MCF 10A (cell line): ENCODE data around the gene SLC6A3. TPM values are rescaled to one million over a fixed set of nuclear protein-coding genes. Genes with fewer than 3 reads are reported as not detected.

Experiments used
- BruUV-seq: library from RNA; stranded (reverse); fragments of 400-500 nt; replicated peaks from 2 replicates; lab custom pipeline; 2021; lab: Mats Ljungman, UMichigan
- CTCF ChIA-PET: fragments of 300-600 bp; sonication (Branson Sonifier 250); formaldehyde crosslinking; extraction: SDS; loops from one replicate; lab custom pipeline; 2021; ENCODE audit warnings: antibody characterized with exemption, inconsistent platforms; lab: Yijun Ruan, JAX
- POLR2A ChIA-PET: fragments of 300-600, 350-650 bp; sonication (Branson Sonifier 250); formaldehyde crosslinking; extraction: SDS; loops from one replicate; lab custom pipeline; 2020; ENCODE audit warnings: antibody characterized with exemption, inconsistent platforms; lab: Yijun Ruan, JAX
- DNase-seq: peaks from one replicate; pipeline ENCODE4 v3.0.0-alpha.2; 2018; ENCODE audit not compliant: unreplicated experiment
- H3K27ac Mint-ChIP-seq: one replicate; pipeline ENCODE4 v1.8.0; 2022; ENCODE audit warnings: mild to moderate bottlenecking, low read depth, mixed read lengths; ENCODE audit not compliant: unreplicated experiment
- H3K27me3 Mint-ChIP-seq: one replicate; pipeline ENCODE4 v1.8.0; 2022; ENCODE audit warnings: mixed read lengths; ENCODE audit not compliant: insufficient read depth, unreplicated experiment
- H3K36me3 Mint-ChIP-seq: one replicate; pipeline ENCODE4 v1.8.0; 2022; ENCODE audit warnings: mild to moderate bottlenecking, moderate library complexity, mixed read lengths; ENCODE audit not compliant: insufficient read depth, unreplicated experiment
- H3K4me1 Mint-ChIP-seq: one replicate; pipeline ENCODE4 v1.8.0; 2022; ENCODE audit warnings: mixed read lengths; ENCODE audit not compliant: insufficient read depth, unreplicated experiment
- H3K4me3 Mint-ChIP-seq: one replicate; pipeline ENCODE4 v1.8.0; 2022; ENCODE audit warnings: mild to moderate bottlenecking, moderate library complexity, mixed read lengths; ENCODE audit not compliant: unreplicated experiment
- H3K9me3 Mint-ChIP-seq: one replicate; pipeline ENCODE4 v1.8.0; 2022; ENCODE audit warnings: mixed read lengths; ENCODE audit not compliant: unreplicated experiment
- CTCF ChIP-seq: fragments of 200-600 bp; IDR thresholded peaks from one replicate; pipeline ENCODE4 v1.8.0; 2022; ENCODE audit warnings: antibody characterized with exemption, mild to moderate bottlenecking; ENCODE audit not compliant: unreplicated experiment
- intact Hi-C: fragments of 100-400 bp; cut with micrococcal nuclease; formaldehyde crosslinking; loops from 2 replicates; pipeline ENCODE4 v1.14.1; 2022
- total RNA-seq: library from RNA; stranded (reverse); gene quantifications from 2 replicates; pipeline ENCODE4 v1.2.3, GENCODE V29; 2022

SLC6A3 gene
- total RNA-seq, 1 experiment from 2014 or later, result not detected

GRCh38 chr5:1400936-1401335 is 44.3 kb downstream of the SLC6A3 start:
- TF ChIP-seq CTCF, result no peak
- Mint-ChIP-seq H3K36me3 (peaks cover 6% of the 10 kb centered on the region), H3K4me3 (no peak overlapping the region), H3K27ac (no peak overlapping the region), H3K9me3 (peaks cover 8% of the 10 kb centered on the region), H3K27me3 (peaks cover 39% of the 10 kb centered on the region), H3K4me1 (no peaks in the 10 kb centered on the region)
- no peak for DNase-seq
- CTCF ChIA-PET, result no interaction called here
- intact Hi-C loops, result no loop called here
- POLR2A ChIA-PET, result no interaction called here
- BruUV-seq, result no TSS peak

GRCh38 chr5:1400211-1400855 is 44.9 kb downstream of the SLC6A3 start:
- H3K9me3 Mint-ChIP-seq, result peaks cover 8% of the 10 kb centered on the region
- no peak overlapping the region for H3K4me3 Mint-ChIP-seq
- no peak overlapping the region for H3K27ac Mint-ChIP-seq
- peaks cover 6% of the 10 kb centered on the region for H3K36me3 Mint-ChIP-seq
- ChIA-PET CTCF (no interaction called here), POLR2A (no interaction called here)
- no TSS peak for BruUV-seq
- TF ChIP-seq CTCF, result no peak
- peaks cover 45% of the 10 kb centered on the region for H3K27me3 Mint-ChIP-seq
- H3K4me1 Mint-ChIP-seq, result no peaks in the 10 kb centered on the region
- DNase-seq, result no peak
- intact Hi-C loops, result no loop called here

- Mint-ChIP-seq H3K36me3 (peaks cover 6% of the 10 kb centered on the region), H3K27ac (no peak overlapping the region), H3K9me3 (peaks cover 8% of the 10 kb centered on the region), H3K4me1 (no peaks in the 10 kb centered on the region), H3K27me3 (peaks cover 51% of the 10 kb centered on the region), H3K4me3 (no peak overlapping the region)
- no TSS peak for BruUV-seq
- intact Hi-C loops, result no loop called here
- ChIA-PET POLR2A (interaction anchor here (0.6 kb wide), 1 partner anchor 13 kb away, joined by 3 read pairs; no protein-coding TSS in a partner anchor), CTCF (no interaction called here)
- TF ChIP-seq CTCF, result no peak
- no peak for DNase-seq
These were observed 45.5 kb downstream of the SLC6A3 start for GRCh38 chr5:1399737-1400136.

- H3K36me3 Mint-ChIP-seq, result no peaks in the 10 kb centered on the region
- ChIA-PET POLR2A (interaction anchor here (0.6 kb wide), 1 partner anchor 504 kb away, joined by 4 read pairs; the partner anchor contains the start of genes BRD9 and TRIP13), CTCF (no interaction called here)
- H3K4me3 Mint-ChIP-seq, result no peak overlapping the region
- peaks cover 73% of the 10 kb centered on the region for H3K27me3 Mint-ChIP-seq
- H3K4me1 Mint-ChIP-seq, result no peaks in the 10 kb centered on the region
- no peak overlapping the region for H3K27ac Mint-ChIP-seq
- BruUV-seq, result no TSS peak
- intact Hi-C loops, result no loop called here
- TF ChIP-seq CTCF, result no peak
- no peak for DNase-seq
- peaks cover 8% of the 10 kb centered on the region for H3K9me3 Mint-ChIP-seq
These were observed 48.9 kb downstream of the SLC6A3 start for GRCh38 chr5:1396293-1396816.
